IMR-90 (cell line): ENCODE data around the gene PLEKHA4. TPM values are rescaled to one million over a fixed set of nuclear protein-coding genes. Genes with fewer than 3 reads are reported as not detected.

ENCODE experiments used
- ATAC-seq: fragments of 200-7000 bp; cut with Tn5 transposase; 2 replicates; pipeline ENCODE4 v1.9.1; 2020; ENCODE audit warnings: low read depth, mild to moderate bottlenecking, moderate library complexity
- BruUV-seq: library from RNA; stranded (reverse); fragments of 400-500 nt; replicated peaks from 2 replicates; lab custom pipeline; 2021; lab: Mats Ljungman, UMichigan
- CTCF ChIA-PET: fragments of 300-600 bp; formaldehyde crosslinking; extraction: SDS; loops from one replicate; lab custom pipeline; 2021; ENCODE audit warnings: antibody characterized with exemption; lab: Yijun Ruan, JAX
- POLR2A ChIA-PET: fragments of 300-600 bp; sonication (Branson Sonifier 250); formaldehyde crosslinking; loops from one replicate; lab custom pipeline; 2022; ENCODE audit warnings: antibody characterized with exemption; ENCODE audit not compliant: unreplicated experiment; lab: Charles Lee
- DNase-seq: peaks from one replicate; pipeline ENCODE4 v3.0.0; 2013
- H2AFZ ChIP-seq: replicated peaks from 2 replicates; pipeline ENCODE3; 2013; ENCODE audit warnings: low read length, mild to moderate bottlenecking; ENCODE audit not compliant: poor library complexity
- H2AK5ac ChIP-seq: 2 replicates; pipeline ENCODE4 v1.6.1; 2013; ENCODE audit warnings: low read depth, low read length, inconsistent platforms
- H2AK9ac ChIP-seq: replicated peaks from 2 replicates; pipeline ENCODE3; 2013; ENCODE audit warnings: mild to moderate bottlenecking, low read depth, low read length, moderate library complexity; ENCODE audit not compliant: poor library complexity
- H2BK120ac ChIP-seq: 2 replicates; pipeline ENCODE4 v1.6.1; 2013; ENCODE audit warnings: low read depth, low read length, inconsistent platforms
- H2BK15ac ChIP-seq: 3 replicates; pipeline ENCODE4 v1.6.1; 2013; ENCODE audit warnings: low read depth, low read length, inconsistent platforms
- H2BK20ac ChIP-seq: 2 replicates; pipeline ENCODE4 v1.6.1; 2013; ENCODE audit warnings: low read depth, mild to moderate bottlenecking, inconsistent platforms, low read length, moderate library complexity
- H2BK5ac ChIP-seq: 2 replicates; pipeline ENCODE4 v1.6.1; 2013; ENCODE audit warnings: mild to moderate bottlenecking, low read depth, low read length, inconsistent platforms; ENCODE audit not compliant: poor library complexity, severe bottlenecking
- H3K14ac ChIP-seq: replicated peaks from 2 replicates; pipeline ENCODE4 v1.6.1; 2013; ENCODE audit warnings: low read depth, low read length, inconsistent platforms
- H3K18ac ChIP-seq: 2 replicates; pipeline ENCODE4 v1.6.1; 2013; ENCODE audit warnings: low read depth, low read length, control low read depth
- H3K23ac ChIP-seq: 2 replicates; pipeline ENCODE4 v1.6.1; 2013; ENCODE audit warnings: low read depth, low read length, inconsistent platforms
- H3K27ac ChIP-seq: 2 replicates; pipeline ENCODE4 v1.5.1; 2013; ENCODE audit warnings: mild to moderate bottlenecking, control low read depth, low read length; ENCODE audit not compliant: insufficient read depth
- H3K27me3 ChIP-seq: 2 replicates; pipeline ENCODE4 v1.6.1; 2013; ENCODE audit warnings: low read length; ENCODE audit not compliant: control insufficient read depth, insufficient read depth
- H3K36me3 ChIP-seq: 2 replicates; pipeline ENCODE4 v1.6.1; 2013; ENCODE audit warnings: low read length, mixed read lengths; ENCODE audit not compliant: control insufficient read depth, insufficient read depth
- H3K4ac ChIP-seq: 2 replicates; pipeline ENCODE4 v1.6.1; 2013; ENCODE audit warnings: low read depth, low read length, inconsistent platforms
- H3K4me1 ChIP-seq: 2 replicates; pipeline ENCODE4 v1.6.1; 2013; ENCODE audit warnings: low read length, mixed read lengths; ENCODE audit not compliant: control insufficient read depth, insufficient read depth
- H3K4me2 ChIP-seq: 2 replicates; pipeline ENCODE4 v1.6.1; 2013; ENCODE audit warnings: low read depth, mild to moderate bottlenecking, control low read depth, low read length, moderate library complexity
- H3K4me3 ChIP-seq: 2 replicates; pipeline ENCODE4 v1.5.1; 2013; ENCODE audit warnings: low read depth, mild to moderate bottlenecking, control low read depth, low read length, moderate library complexity; ENCODE audit not compliant: insufficient read depth
- H3K56ac ChIP-seq: 2 replicates; pipeline ENCODE4 v1.6.1; 2013; ENCODE audit warnings: low read length, inconsistent platforms; ENCODE audit not compliant: insufficient read depth; ENCODE audit errors: extremely low read depth
- H3K79me1 ChIP-seq, 2 experiments: 2 replicates each; pipeline ENCODE4 v1.6.1; 2013; ENCODE audit warnings: low read length in 2 of 2, inconsistent platforms in 1 of 2, low read depth in 1 of 2
- H3K9ac ChIP-seq: 2 replicates; pipeline ENCODE4 v1.6.1; 2013; ENCODE audit warnings: low read depth, low read length, control low read depth
- H3K9me1 ChIP-seq: 2 replicates; pipeline ENCODE4 v1.6.1; 2013; ENCODE audit warnings: low read length, inconsistent platforms; ENCODE audit not compliant: insufficient read depth
- H3K9me3 ChIP-seq: 2 replicates; pipeline ENCODE4 v1.6.1; 2013; ENCODE audit warnings: low read length; ENCODE audit not compliant: control insufficient read depth, insufficient read depth
- H4K20me1 ChIP-seq: 2 replicates; pipeline ENCODE4 v1.6.1; 2013; ENCODE audit warnings: low read length, inconsistent platforms; ENCODE audit not compliant: insufficient read depth
- H4K5ac ChIP-seq: 2 replicates; pipeline ENCODE4 v1.6.1; 2013; ENCODE audit warnings: mild to moderate bottlenecking, low read depth, low read length, control low read depth
- H4K8ac ChIP-seq, 2 experiments: 2 replicates each; pipeline ENCODE4 v1.6.1; 2013; ENCODE audit warnings: low read depth in 2 of 2, low read length in 2 of 2, control low read depth in 1 of 2, inconsistent platforms in 1 of 2
- H4K91ac ChIP-seq: 2 replicates; pipeline ENCODE4 v1.6.1; 2013; ENCODE audit warnings: low read depth, low read length, inconsistent platforms; ENCODE audit not compliant: insufficient read depth
- CHD1 ChIP-seq: IDR thresholded peaks from 2 replicates; pipeline ENCODE4 v1.6.1; 2012; ENCODE audit warnings: low read depth, low read length, improper control_type of control experiment
- MAZ ChIP-seq: IDR thresholded peaks from 2 replicates; pipeline ENCODE4 v1.6.1; 2012; ENCODE audit warnings: low read depth, mild to moderate bottlenecking, low read length, improper control_type of control experiment, moderate library complexity, borderline replicate concordance
- MXI1 ChIP-seq: IDR thresholded peaks from 2 replicates; pipeline ENCODE4 v1.6.1; 2012; ENCODE audit warnings: low read depth, mild to moderate bottlenecking, low read length, moderate library complexity, borderline replicate concordance
- POLR2A ChIP-seq: IDR thresholded peaks from 2 replicates; pipeline ENCODE4 v1.6.1; 2012; ENCODE audit warnings: mild to moderate bottlenecking, low read depth, low read length
- USF2 ChIP-seq: fragments of 150-350 bp; IDR thresholded peaks from 2 replicates; pipeline ENCODE4 v1.6.1; 2017; ENCODE audit warnings: mild to moderate bottlenecking, antibody characterized with exemption, low read length, low read depth
- whole genome bisulfite sequencing, 2 experiments: methylation state at CpG; one replicate each; pipeline versions ENCODE4 v1.1.5 to v1.1.7; 2013; ENCODE audit warnings: missing lambda C conversion rate in 2 of 2; ENCODE audit not compliant: insufficient read length in 1 of 2; ENCODE audit errors: extremely low coverage in 2 of 2; 5-methylcytosine and 5-hydroxymethylcytosine counted together
- dilution Hi-C: fragments of 300-500 bp; cut with HindIII; formaldehyde crosslinking; loops from one replicate; pipeline ENCODE4 v1.14.3; 2018; ENCODE audit warnings: low sequenced_read_pairs; ENCODE audit not compliant: unreplicated experiment
- in situ Hi-C: fragments of 300-500 bp; cut with MboI; formaldehyde crosslinking; loops from 3 replicates; pipeline ENCODE4 v1.14.3; 2019; ENCODE audit warnings: low sequenced_read_pairs, inconsistent platforms, mixed read lengths
- intact Hi-C: fragments of 100-400 bp; cut with micrococcal nuclease; formaldehyde crosslinking; loops from 2 replicates; pipeline ENCODE4 v1.10.0; 2022
- polyA plus RNA-seq, 3 experiments: library from polyadenylated mRNA; depleted of rRNA; stranded (reverse); fragments of >200 nt; gene quantifications; 2 replicates each; pipeline ENCODE4 v1.2.3, GENCODE V29; 2012; ENCODE audit warnings: low replicate concordance in 1 of 3
- total RNA-seq: library from RNA; depleted of rRNA; stranded (reverse); fragments of >200 nt; gene quantifications from 2 replicates; pipeline ENCODE4 v1.2.3, GENCODE V29; 2012

PLEKHA4 gene
- total and polyA plus RNA-seq, 2 of the 4 experiments (the other 2 are of a cell fraction), result 4.5 to 14.4 TPM

DNA sequence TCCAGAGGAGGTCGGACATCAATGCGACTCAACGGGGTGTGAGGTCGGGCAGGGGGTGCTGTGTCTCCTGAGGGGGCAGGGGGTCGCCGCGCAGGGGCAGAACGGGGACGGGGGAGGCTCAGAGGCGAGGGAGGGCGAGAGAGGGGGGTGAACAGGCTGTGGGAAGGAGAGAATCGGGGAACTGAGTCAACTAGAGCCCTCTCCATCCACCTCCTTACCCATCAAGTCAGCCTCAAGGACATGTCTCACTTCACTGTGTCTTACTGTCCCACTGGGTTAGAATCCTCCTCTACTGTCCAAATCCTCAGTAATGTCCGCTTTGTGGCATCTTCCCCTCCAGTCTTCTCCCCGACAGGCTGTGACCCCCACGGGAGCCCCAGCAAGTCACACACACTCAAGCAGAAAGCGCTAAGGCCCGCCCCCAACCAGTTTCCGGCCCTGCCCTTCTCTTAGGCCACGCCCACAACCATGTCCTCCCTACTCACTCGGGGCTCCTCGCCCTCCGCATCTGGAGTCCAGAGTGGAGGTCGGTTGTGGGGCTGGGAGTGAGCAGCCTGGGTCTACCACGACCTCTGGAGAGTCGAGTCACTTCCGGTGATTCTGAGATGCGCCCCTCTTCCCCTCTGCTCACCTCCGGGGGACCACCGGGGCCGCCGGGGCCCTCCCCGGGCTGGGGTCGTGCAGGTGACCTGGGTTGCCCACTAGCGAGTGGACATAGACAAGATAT is 9.3 kb downstream of the PLEKHA4 start (continued):
- no peak for TF ChIP-seq CHD1

DNA sequence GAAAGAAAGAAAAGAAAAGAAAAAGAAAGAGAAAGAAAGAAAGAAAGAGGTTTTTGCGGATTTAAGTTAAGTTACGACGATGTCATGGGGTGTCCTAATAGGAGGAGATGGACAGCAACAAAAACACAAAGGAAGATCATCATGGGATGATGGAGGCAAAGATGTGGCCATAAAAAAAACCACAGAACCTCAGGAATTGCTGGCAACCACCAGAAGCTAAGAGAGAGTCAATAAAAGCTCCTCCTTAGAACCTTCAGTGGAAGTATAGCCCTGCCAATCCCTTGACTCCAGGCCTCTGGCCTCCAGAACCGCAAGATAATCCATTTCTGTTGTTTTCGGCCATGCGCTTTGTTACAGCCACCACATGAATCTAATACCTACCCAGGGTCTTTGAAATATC is 11.5 kb downstream of the PLEKHA4 start:
- H2AFZ ChIP-seq, result no peak overlapping the region
- no peak overlapping the region for H3K4me3 ChIP-seq
- no peak overlapping the region for H4K8ac ChIP-seq
- in situ Hi-C loops, result no loop called here
- H3K23ac ChIP-seq, result no peak overlapping the region
- dilution Hi-C loops, result loop anchor here (10.0 kb wide), 1 partner anchor 52 kb away; no protein-coding TSS in a partner anchor
- H2BK5ac ChIP-seq, result no peak overlapping the region
- no peaks in the 10 kb centered on the region for H3K9me1 ChIP-seq
- no peaks in the 10 kb centered on the region for H3K27me3 ChIP-seq
- no peak overlapping the region for H3K18ac ChIP-seq
- no peak overlapping the region for H4K5ac ChIP-seq
- no peak overlapping the region for H3K4ac ChIP-seq
- TF ChIP-seq CHD1 (no peak), MAZ (no peak), MXI1 (no peak), USF2 (no peak), POLR2A (no peak)
- ATAC-seq (no peak), DNase-seq (no peak)
- ChIA-PET CTCF (no interaction called here), POLR2A (no interaction called here)
- no TSS peak for BruUV-seq
- no peaks in the 10 kb centered on the region for H3K9me3 ChIP-seq
- H2BK20ac ChIP-seq, result no peak overlapping the region
- intact Hi-C loops, result no loop called here
- no peak overlapping the region for H2BK15ac ChIP-seq
- H3K4me2 ChIP-seq, result no peak overlapping the region
- H3K36me3 ChIP-seq, result peaks cover 43% of the 10 kb centered on the region
- H2AK5ac ChIP-seq, result no peak overlapping the region
- H2BK120ac ChIP-seq, result no peak overlapping the region
- no peaks in the 10 kb centered on the region for H4K20me1 ChIP-seq
- H3K79me1 ChIP-seq, result no peaks in the 10 kb centered on the region
- H3K56ac ChIP-seq, result no peak overlapping the region
- H3K14ac ChIP-seq, result no peak overlapping the region
- H3K4me1 ChIP-seq, result no peaks in the 10 kb centered on the region
- H3K9ac ChIP-seq, result no peak overlapping the region
- H4K91ac ChIP-seq, result no peak overlapping the region; the same call in 1 of the 2 replicates
- no peak overlapping the region for H3K27ac ChIP-seq
- no peak overlapping the region for H2AK9ac ChIP-seq
- WGBS, 2 experiments, result 100% methylated on average over 2 to 3 of the region's 6 CpGs
